Right lobe of liver (tissue), 6 donors: ENCODE measurements around the gene MRPL47. TPM values are rescaled to one million over a fixed set of nuclear protein-coding genes. Genes with fewer than 3 reads are reported as not detected.

Experiments
- ATAC-seq, 4 donors: fragments of 200-7000 bp; cut with Tn5 transposase; one replicate each; pipeline ENCODE4 v1.9.1; 2020; ENCODE audit warnings: mild to moderate bottlenecking in 4 of 4, moderate library complexity in 4 of 4
- DNase-seq, 3 donors: peaks; one replicate each; pipeline ENCODE4 v3.0.0-alpha.2; 2020
- H3K27ac ChIP-seq, 3 donors: fragments of 200-600 bp; one replicate each; pipeline ENCODE4 v1.8.0; 2022
- H3K27me3 ChIP-seq, 2 donors: fragments of 200-600 bp; one replicate each; pipeline ENCODE4 v1.8.0; 2022
- H3K36me3 ChIP-seq, 4 donors: fragments of 200-600 bp; sonication (generic) in 1 of 4; one replicate each; pipeline versions ENCODE4 v1.5.1 to v1.8.0; 2017 to 2022; ENCODE audit warnings: control low read depth in 1 of 4
- H3K4me1 ChIP-seq, 4 donors: fragments of 200-600 bp; sonication (generic) in 1 of 4; one replicate each; pipeline versions ENCODE4 v1.5.1 to v1.8.0; 2017 to 2022; ENCODE audit warnings: control low read depth in 1 of 4
- H3K4me3 ChIP-seq, 3 donors: fragments of 200-600 bp; one replicate each; pipeline ENCODE4 v1.8.0; 2022
- H3K9me3 ChIP-seq, 4 donors: fragments of 200-600 bp; sonication (generic) in 1 of 4; one replicate each; pipeline versions ENCODE4 v1.5.1 to v1.8.0; 2017 to 2022; ENCODE audit warnings: control low read depth in 1 of 4
- POLR2A ChIP-seq: fragments of 450-650 bp; IDR thresholded peaks from one replicate; pipeline ENCODE4 v1.6.1; 2017; ENCODE audit warnings: antibody characterized with exemption, mild to moderate bottlenecking
- WGBS: methylation state at CpG from one replicate; pipeline ENCODE4 v1.1.6; 2018; ENCODE audit warnings: low coverage, low lambda C conversion rate; ENCODE audit not compliant: insufficient coverage; ENCODE audit errors: missing lambda C conversion rate; 5-methylcytosine and 5-hydroxymethylcytosine counted together
- intact Hi-C, 2 donors: fragments of 100-400 bp; cut with DNase I; formaldehyde crosslinking; loops; one replicate each; pipeline versions ENCODE4 v1.11.2 to v1.14.1; 2022
- long read RNA-seq: library from polyadenylated mRNA; unstranded; transcript quantifications from one replicate; pipeline ENCODE4 v2.0.0, GENCODE V29; 2019
- total RNA-seq, 6 experiments: library from RNA; depleted of rRNA in 2 of 6; stranded (reverse); fragments of >200 nt in 2 of 6; fragmentation: NEBNext Ultra II Directional in 3 of 6; extraction: Animal tissue kit (Norgen Biotek cat#: 25700) in 3 of 6; gene quantifications; one replicate each; pipeline versions ENCODE4 v1.1.0 to v1.2.4, GENCODE V29; 2016 to 2023
- TF ChIP-seq, protein P1 (sequence below), 4 donors: fragments of 200-600 bp in 3 of 4; fragments of 450-650 bp in 1 of 4; IDR thresholded peaks; one replicate each; pipeline versions ENCODE4 v1.5.1 to v1.8.0; 2016 to 2022; ENCODE audit warnings: antibody characterized with exemption in 4 of 4, mild to moderate bottlenecking in 2 of 4
- donor health status: DM: no; HTN: yes; CAD: no.
- donor health status: DM: no; HTN: no; CAD: no.
- donor health status: DM: no; HTN: no; CAD: no.
- donor health status: DM: no; HTN: yes; CAD: no.
- donor health status: DM: no; HTN: yes; CAD: no.

MRPL47 gene
- total RNA-seq = 10 to 100 TPM; 12.4 to 25.0 (median 18.2) TPM
- long read RNA-seq, transcript MRPL47-203 (7 exons, 1,370 nt) = major isoform, 10 of 15 reads
- long read RNA-seq, partial matches to known transcripts = 3 of 15 reads
- long read RNA-seq, other reads (novel, unspliced or antisense) = 2 of 15 reads

DNA sequence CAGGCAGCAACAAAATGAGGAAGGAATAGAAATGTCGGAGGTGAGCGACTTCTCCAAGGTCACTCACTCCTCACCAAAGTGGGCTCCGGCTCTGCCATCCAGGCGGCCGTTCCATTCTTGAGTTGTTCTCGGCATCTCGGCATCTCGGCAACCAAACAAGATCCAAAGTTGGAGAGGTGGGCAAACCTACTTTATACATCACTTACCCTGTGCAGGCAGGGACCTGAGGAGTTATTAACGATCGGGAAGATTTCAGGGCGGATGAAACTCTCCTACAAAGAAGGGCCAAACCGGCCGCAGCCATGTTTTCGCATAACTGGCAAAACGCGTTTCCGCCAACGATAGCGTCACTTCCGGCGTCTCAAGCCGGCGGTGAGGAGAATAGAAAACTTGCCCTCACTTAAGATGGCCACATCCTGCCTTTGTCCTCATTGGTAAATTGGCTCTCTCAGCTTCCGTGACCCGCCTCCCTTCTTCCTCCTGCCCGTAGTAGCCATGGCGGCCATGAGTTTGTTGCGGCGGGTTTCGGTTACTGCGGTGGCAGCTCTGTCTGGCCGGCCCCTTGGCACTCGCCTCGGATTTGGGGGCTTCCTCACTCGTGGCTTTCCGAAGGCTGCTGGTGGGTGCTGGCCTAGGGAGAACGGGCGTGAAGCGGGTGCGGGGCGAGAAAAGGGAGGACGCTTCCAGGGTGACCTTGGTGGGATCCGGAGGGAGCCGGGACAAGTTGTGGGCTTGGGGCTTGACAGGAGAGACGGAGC is at the start of gene MRPL47, which contains the start of gene NDUFB5:
Gene MRPL47, minus strand, starts transcription at position 318 of the 758 bp plus-strand sequence. Its CDS starts 14 bp downstream, at position 304.
Gene NDUFB5, plus strand, starts transcription at position 474 of the 758 bp plus-strand sequence. Its CDS starts 22 bp downstream, at position 496.
- intact Hi-C loops = no loop called here

DNA sequence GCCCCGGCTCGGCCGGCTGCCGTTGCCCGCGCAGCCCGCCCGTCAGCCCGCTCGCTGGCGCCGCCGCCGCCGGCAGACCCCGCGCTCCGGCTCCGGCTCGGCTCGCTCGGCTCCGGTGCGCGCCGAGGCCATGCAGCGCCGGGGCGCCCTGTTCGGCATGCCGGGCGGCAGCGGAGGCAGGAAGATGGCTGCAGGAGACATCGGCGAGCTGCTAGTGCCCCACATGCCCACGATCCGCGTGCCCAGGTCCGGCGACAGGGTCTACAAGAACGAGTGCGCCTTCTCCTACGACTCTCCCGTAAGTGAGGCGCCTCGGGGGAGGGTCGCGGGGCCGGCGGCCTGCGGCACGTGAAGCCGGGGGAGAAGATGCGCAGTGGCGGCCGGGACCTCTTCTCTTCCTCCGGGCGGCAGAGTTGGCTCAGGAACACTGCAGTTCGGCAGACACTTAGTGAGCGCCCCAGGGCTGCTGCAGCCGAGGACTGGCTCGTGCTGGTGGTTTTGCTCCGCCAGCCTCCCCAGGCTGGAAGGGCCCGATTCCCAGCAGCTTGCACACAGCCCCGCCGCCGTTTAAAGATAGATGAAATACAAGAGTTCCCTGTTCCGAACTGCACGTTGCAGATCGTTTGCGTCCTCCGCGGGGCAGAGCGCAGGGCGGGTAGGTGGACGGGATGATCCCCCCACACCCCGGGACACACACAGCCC is 48.8 kb upstream of the MRPL47 start:
- peak; percentile 82 to 86 (median 84) for DNase-seq
- Histone ChIP-seq H3K9me3 (no peaks in the 10 kb centered on the region), H3K36me3 (no peaks in the 10 kb centered on the region), H3K4me3 (peak overlapping the region; percentile 75 to 90 (median 82)), H3K27ac (peak overlapping the region; percentile 75 to 86 (median 84)), H3K27me3 (no peaks in the 10 kb centered on the region), H3K4me1 (no peaks in the 10 kb centered on the region)
- peak; percentile 82 to 90 (median 86) for ATAC-seq
- intact Hi-C loops = no loop called here
- 0% methylated on average over 10 of the region's 77 CpGs for WGBS
- peak; percentile 62 for TF ChIP-seq POLR2A
- TF ChIP-seq, protein P1, sequence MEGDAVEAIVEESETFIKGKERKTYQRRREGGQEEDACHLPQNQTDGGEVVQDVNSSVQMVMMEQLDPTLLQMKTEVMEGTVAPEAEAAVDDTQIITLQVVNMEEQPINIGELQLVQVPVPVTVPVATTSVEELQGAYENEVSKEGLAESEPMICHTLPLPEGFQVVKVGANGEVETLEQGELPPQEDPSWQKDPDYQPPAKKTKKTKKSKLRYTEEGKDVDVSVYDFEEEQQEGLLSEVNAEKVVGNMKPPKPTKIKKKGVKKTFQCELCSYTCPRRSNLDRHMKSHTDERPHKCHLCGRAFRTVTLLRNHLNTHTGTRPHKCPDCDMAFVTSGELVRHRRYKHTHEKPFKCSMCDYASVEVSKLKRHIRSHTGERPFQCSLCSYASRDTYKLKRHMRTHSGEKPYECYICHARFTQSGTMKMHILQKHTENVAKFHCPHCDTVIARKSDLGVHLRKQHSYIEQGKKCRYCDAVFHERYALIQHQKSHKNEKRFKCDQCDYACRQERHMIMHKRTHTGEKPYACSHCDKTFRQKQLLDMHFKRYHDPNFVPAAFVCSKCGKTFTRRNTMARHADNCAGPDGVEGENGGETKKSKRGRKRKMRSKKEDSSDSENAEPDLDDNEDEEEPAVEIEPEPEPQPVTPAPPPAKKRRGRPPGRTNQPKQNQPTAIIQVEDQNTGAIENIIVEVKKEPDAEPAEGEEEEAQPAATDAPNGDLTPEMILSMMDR (IDR thresholded peaks at IDR 0.05) = peak in 1 of 4 donors; percentile 16

More for the DNA sequence above, at the start of gene MRPL47, which contains the start of gene NDUFB5:
- Histone ChIP-seq H3K27me3 (no peaks in the 10 kb centered on the region), H3K4me3 (peak within 1 kb of the TSS; percentile 64 to 80 (median 66)), H3K27ac (peak within 1 kb of the TSS; percentile 76 to 91 (median 78)), H3K36me3 (peaks cover 0 to 20% (median 8%) of the 10 kb centered on the region in 4 donors), H3K4me1 (peaks cover 0 to 20% (median 7%) of the 10 kb centered on the region in 4 donors), H3K9me3 (no peaks in the 10 kb centered on the region)
- peak; percentile 100 for ATAC-seq
- 1% methylated on average over 28 of the region's 45 CpGs for WGBS
- peak; percentile 71 for TF ChIP-seq POLR2A
- TF ChIP-seq, protein P1 (IDR thresholded peaks at IDR 0.05) = no peak
- DNase-seq = peak; percentile 92 to 95 (median 94)

DNA sequence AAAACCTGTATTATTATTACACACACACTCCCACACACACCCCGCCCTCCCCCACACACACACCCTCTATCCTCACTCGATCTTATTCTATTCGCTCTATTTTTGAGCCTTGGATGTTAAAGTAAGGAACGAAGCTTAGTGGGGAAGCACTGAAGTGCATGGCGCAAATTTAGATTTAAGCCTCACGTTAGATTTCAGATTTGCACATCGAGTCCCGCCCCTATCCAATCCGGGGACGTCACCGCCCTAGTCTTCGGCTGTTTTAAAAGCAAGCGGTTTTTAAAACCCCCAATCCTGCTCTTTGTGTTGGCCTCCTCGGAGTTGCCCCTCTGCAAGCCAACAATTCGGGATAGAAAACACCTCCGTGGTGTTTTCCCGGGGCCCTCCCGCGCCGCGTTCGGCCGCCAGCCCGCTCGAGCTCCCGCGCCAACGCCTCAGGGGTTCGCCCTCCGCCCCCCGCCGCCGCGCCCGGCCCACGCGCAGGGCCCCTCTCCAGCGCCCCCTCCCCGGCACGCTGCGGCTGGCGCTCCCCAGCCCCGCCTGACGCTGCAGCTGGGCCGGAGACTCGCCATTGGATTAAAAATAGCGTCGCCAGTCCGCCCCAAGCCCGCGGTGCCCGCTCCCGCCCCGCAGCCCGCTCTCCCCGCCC is 48.1 kb upstream of the MRPL47 start, which contains the start of gene USP13:
Gene USP13, plus strand, starts transcription at position 594 of the 649 bp plus-strand sequence. CDS start 186 bp downstream, outside the sequence.
- no peaks in the 10 kb centered on the region for H3K4me1 ChIP-seq
- intact Hi-C loops = no loop called here
- H3K4me3 ChIP-seq = peak within 1 kb of the TSS; percentile 75 to 90 (median 82)
- no peaks in the 10 kb centered on the region for H3K36me3 ChIP-seq
- peak within 1 kb of the TSS; percentile 75 to 86 (median 84) for H3K27ac ChIP-seq
- H3K27me3 ChIP-seq = no peaks in the 10 kb centered on the region
- under 1% methylated on average over 13 of the region's 56 CpGs for whole genome bisulfite sequencing
- DNase-seq = peak; percentile 72 to 78 (median 78)
- peak; percentile 63 to 83 (median 80) for ATAC-seq
- H3K9me3 ChIP-seq = no peaks in the 10 kb centered on the region
- TF ChIP-seq, protein P1 (IDR thresholded peaks at IDR 0.05) = no peak
- TF ChIP-seq POLR2A = no peak
